Measurements from ENCODE around the gene GARS1. TPM values are rescaled to one million over a fixed set of nuclear protein-coding genes. Genes with fewer than 3 reads are reported as not detected.
A peak's percentile ranks its signal among the peaks of the same experiment; 100 is the strongest.
"Not testable (repeated sequence)": the region's sequence is repeated elsewhere in the genome, so short reads cannot be mapped to it uniquely, and the experiment has no call there.

GARS1 gene
- polyA plus RNA-seq, 3 donors from 2014 or later = 33.1 to 85.6 (median 75.2) TPM

DNA sequence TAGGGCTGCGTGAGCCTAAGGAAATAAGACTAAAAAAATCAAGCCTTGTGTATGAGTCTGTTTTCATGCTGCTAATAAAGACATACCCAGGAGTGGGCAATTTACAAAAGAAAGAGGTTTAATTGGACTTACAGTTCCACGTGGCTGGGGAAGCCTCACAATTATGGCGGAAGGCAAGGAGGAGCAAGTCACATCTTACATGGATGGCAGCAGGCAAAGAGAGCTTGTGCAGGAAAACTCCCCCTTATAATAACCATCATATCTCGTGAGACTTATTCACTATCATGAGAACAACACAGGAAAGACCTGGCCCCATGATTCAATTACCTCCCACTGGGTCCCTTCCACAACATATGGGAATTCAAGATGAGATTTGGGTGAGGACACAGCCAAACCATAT is 7.1 kb upstream of the GARS1 start:
- not testable (repeated sequence) for DNase-seq; H3K27me3 Mint-ChIP-seq (ENCODE audit: low read depth in 3 of 3); H3K9me3 Mint-ChIP-seq; H3K4me3 Mint-ChIP-seq
- peaks cover 16 to 35% (median 16%) of the 10 kb centered on the region in 3 donors for H3K36me3 Mint-ChIP-seq
- H3K4me1 Mint-ChIP-seq = peaks cover 4 to 32% of the 10 kb centered on the region in 2 donors
- peak overlapping the region in 1 of 6 donors; percentile 41 for H3K27ac Mint-ChIP-seq

DNA sequence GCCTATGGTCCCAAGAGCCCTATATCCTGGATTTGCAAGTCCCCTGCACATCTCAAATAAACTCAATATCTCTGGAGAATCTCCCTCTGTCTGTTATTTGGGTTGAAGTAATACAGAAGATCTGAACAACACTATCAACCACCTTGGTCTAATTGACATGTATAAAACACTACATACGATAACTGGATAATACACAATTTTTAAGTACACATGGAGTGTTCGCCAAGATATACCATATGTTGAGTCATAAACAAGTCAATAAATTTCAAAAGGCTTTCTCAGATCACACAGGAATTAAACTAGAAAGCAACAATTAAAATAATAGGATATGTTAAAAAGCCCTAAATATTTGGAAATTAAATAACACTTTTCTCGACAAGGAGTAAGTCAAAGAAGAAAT is 5.6 kb upstream of the GARS1 start:
- H3K9me3 Mint-ChIP-seq = no peaks in the 10 kb centered on the region
- no peak for DNase-seq
- H3K4me3 Mint-ChIP-seq = no peak overlapping the region
- H3K27me3 Mint-ChIP-seq (ENCODE audit: low read depth in 3 of 3) = peaks cover 3 to 5% (median 3%) of the 10 kb centered on the region in 3 donors
- H3K4me1 Mint-ChIP-seq = peaks cover 17 to 48% of the 10 kb centered on the region in 2 donors
- no peak overlapping the region for H3K27ac Mint-ChIP-seq
- peaks cover 6 to 24% (median 11%) of the 10 kb centered on the region in 3 donors for H3K36me3 Mint-ChIP-seq

DNA sequence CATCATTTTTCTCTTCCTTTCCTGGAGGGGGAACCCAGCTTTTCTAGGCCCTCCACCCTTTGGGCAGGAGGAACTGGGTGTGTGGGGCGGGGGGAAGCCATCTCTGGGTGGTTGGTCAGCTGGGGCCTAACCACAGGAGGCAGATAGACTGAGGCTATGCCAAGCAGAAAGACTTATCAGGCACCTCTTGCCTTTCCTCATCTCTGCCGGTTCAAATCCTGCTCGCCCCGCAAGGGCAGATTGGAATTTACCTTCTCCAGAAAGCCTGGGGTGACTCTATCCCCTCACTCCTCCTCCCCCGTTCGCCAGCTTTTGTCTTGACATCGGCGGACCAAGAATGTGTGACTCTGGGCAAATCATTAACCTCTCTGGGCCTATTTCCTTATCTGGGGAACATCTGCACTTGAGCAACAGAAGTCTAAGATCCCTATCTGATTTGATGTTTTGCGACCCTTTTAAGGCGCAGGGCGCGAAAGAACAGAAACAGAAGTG is 584 bp upstream of the GARS1 start:
- Mint-ChIP-seq H3K4me3 (peak overlapping the region; percentile 96 to 99 (median 98)), H3K9me3 (no peaks in the 10 kb centered on the region), H3K27ac (peak overlapping the region; percentile 99 to 100 (median 100)), H3K27me3 (ENCODE audit: low read depth in 3 of 3) (peaks cover 6 to 22% (median 21%) of the 10 kb centered on the region in 3 donors), H3K4me1 (peaks cover 47 to 82% of the 10 kb centered on the region in 2 donors), H3K36me3 (peaks cover under 1 to 6% (median 6%) of the 10 kb centered on the region in 3 donors)
- DNase-seq = no peak

- Mint-ChIP-seq H3K27me3 (ENCODE audit: low read depth in 3 of 3) (peaks cover 6 to 22% (median 21%) of the 10 kb centered on the region in 3 donors), H3K4me3 (peak overlapping the region; percentile 96 to 99 (median 98)), H3K9me3 (no peaks in the 10 kb centered on the region), H3K27ac (peak overlapping the region; percentile 99 to 100 (median 100)), H3K4me1 (peaks cover 48 to 77% of the 10 kb centered on the region in 2 donors), H3K36me3 (peaks cover 5 to 13% (median 6%) of the 10 kb centered on the region in 3 donors)
- DNase-seq = peak in 2 of 3 donors; percentile 3
These were observed 847 bp downstream of the GARS1 start for GRCh38 chr7:30595436-30596013.

DNA sequence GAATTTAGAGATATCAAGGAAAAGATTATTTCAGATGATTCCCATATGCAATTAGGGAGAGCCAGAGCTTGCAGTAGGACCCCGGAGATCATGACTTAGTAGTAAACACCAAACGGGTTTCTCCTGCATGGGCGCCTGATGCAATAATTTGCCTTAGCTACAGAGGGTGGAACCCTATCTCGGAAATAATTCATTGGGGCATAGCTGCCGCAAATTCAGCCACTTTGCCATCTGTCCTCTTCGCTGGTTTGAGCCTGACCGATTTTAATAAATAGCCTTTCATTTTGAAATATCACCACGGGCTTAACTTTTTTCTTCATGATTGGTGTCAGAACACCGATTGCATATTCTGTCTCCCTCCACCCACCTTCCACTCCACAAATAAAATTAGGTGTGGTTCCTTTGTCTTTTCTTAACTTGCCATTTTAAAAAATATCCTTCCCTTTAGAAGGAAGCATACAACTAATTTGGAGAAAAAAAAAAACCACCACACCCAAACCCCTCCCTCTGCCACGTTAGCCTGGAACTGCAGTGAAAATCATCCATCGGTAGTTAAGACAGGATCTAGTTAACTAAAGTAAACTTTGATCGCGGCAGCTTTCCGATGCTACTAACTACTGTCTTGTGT is 1.4 kb downstream of the GARS1 start:
- Mint-ChIP-seq H3K36me3 (peaks cover 9 to 18% (median 11%) of the 10 kb centered on the region in 3 donors), H3K4me1 (peaks cover 48 to 79% of the 10 kb centered on the region in 2 donors), H3K4me3 (peak overlapping the region; percentile 96 to 99 (median 98)), H3K27me3 (ENCODE audit: low read depth in 3 of 3) (peaks cover 6 to 22% (median 21%) of the 10 kb centered on the region in 3 donors), H3K27ac (peak overlapping the region; percentile 99 to 100 (median 100)), H3K9me3 (no peaks in the 10 kb centered on the region)
- no peak for DNase-seq

DNA sequence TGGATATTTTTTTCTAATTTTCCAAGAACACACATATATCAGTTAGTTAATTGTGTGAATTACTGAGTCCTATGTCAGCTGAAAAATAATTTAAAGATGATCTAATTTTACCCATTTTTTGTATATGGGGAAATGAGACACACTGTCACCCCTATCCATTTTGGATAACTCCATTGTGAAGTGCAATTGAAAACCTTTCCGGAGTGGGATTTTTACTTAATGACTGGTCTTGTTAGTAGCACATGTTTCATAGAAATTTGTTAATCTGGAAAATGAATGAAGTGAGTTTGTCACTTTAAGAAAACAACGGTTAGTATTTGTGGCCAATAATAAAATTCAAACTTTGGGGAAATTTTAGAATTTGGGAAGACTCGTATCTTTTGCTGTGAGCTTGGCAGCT is 2.0 kb downstream of the GARS1 start:
- DNase-seq = no peak
- Mint-ChIP-seq H3K4me3 (peak overlapping the region; percentile 96 to 99 (median 98)), H3K36me3 (peaks cover 13 to 22% (median 16%) of the 10 kb centered on the region in 3 donors), H3K9me3 (no peaks in the 10 kb centered on the region), H3K27me3 (ENCODE audit: low read depth in 3 of 3) (peaks cover 6 to 22% (median 21%) of the 10 kb centered on the region in 3 donors), H3K4me1 (peaks cover 48 to 74% of the 10 kb centered on the region in 2 donors), H3K27ac (peak overlapping the region; percentile 14 to 100 (median 72))

GRCh38 chr7:30598121-30598876 is 3.6 kb downstream of the GARS1 start:
- H3K27me3 Mint-ChIP-seq (ENCODE audit: low read depth in 3 of 3) = peaks cover 6 to 22% (median 21%) of the 10 kb centered on the region in 3 donors
- H3K4me1 Mint-ChIP-seq = peaks cover 36 to 58% of the 10 kb centered on the region in 2 donors
- H3K36me3 Mint-ChIP-seq = peaks cover 22 to 31% (median 26%) of the 10 kb centered on the region in 3 donors
- H3K9me3 Mint-ChIP-seq = no peaks in the 10 kb centered on the region
- H3K27ac Mint-ChIP-seq = no peak overlapping the region
- no peak for DNase-seq
- H3K4me3 Mint-ChIP-seq = no peak overlapping the region

DNA sequence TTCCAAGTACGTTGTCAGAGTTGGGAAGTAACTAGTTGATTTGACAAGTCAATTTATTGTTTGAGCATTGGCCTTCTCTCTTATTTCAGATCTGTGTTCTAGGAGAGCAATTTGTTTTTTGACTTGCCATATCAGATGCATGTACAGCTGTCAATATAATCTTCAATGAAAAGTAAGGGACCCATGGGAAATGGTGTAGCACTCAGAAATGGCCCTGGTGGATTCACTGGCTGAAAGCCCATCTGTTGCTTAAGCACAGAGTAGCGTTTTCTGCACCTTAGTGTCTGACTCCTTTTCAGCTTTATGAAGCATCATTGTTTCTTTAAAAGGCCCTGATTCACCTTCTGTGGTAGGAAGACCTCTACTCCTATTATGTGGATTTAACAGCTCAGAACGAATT is 10.2 kb downstream of the GARS1 start:
- H3K27me3 Mint-ChIP-seq (ENCODE audit: low read depth in 3 of 3) = no peaks in the 10 kb centered on the region
- H3K4me1 Mint-ChIP-seq = peaks cover 0 to 11% of the 10 kb centered on the region in 2 donors
- H3K9me3 Mint-ChIP-seq = no peaks in the 10 kb centered on the region
- DNase-seq = no peak
- no peak overlapping the region for H3K27ac Mint-ChIP-seq
- no peak overlapping the region for H3K4me3 Mint-ChIP-seq
- peaks cover 45 to 76% (median 53%) of the 10 kb centered on the region in 3 donors for H3K36me3 Mint-ChIP-seq

DNA sequence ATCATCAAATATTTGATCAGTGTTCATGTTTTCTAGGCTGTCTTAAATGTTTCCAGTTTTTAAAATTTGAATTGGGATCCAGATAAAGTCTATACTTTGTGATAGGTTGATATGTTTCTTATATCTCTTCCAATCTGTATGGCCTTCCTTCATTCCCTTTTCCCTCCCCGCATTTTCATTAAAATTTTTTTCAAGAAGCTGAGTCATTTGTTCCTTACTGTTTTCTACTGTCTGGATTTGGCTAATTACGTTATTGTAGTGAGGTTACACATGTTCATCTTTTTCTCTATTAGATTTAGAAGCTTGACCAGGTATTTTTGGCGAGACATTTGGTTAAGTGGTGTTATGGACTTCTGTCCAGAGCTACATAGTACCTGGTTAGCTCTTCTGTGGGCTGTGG is 11.2 kb downstream of the GARS1 start:
- Mint-ChIP-seq H3K36me3 (peaks cover 41 to 76% (median 43%) of the 10 kb centered on the region in 3 donors), H3K4me3 (no peak overlapping the region), H3K4me1 (peaks cover 0 to 4% of the 10 kb centered on the region in 2 donors), H3K27ac (no peak overlapping the region), H3K27me3 (ENCODE audit: low read depth in 3 of 3) (no peaks in the 10 kb centered on the region), H3K9me3 (no peaks in the 10 kb centered on the region)
- DNase-seq = no peak

- Mint-ChIP-seq H3K36me3 (peaks cover 18 to 73% (median 29%) of the 10 kb centered on the region in 3 donors), H3K27me3 (ENCODE audit: low read depth in 3 of 3) (no peaks in the 10 kb centered on the region), H3K9me3 (no peaks in the 10 kb centered on the region), H3K27ac (peak overlapping the region in 4 of 6 donors; percentile 9 to 51 (median 35)), H3K4me3 (no peak overlapping the region), H3K4me1 (peaks cover 0 to 14% of the 10 kb centered on the region in 2 donors)
- no peak for DNase-seq
These were observed 18.1 kb downstream of the GARS1 start for GRCh38 chr7:30612658-30613265.

DNA sequence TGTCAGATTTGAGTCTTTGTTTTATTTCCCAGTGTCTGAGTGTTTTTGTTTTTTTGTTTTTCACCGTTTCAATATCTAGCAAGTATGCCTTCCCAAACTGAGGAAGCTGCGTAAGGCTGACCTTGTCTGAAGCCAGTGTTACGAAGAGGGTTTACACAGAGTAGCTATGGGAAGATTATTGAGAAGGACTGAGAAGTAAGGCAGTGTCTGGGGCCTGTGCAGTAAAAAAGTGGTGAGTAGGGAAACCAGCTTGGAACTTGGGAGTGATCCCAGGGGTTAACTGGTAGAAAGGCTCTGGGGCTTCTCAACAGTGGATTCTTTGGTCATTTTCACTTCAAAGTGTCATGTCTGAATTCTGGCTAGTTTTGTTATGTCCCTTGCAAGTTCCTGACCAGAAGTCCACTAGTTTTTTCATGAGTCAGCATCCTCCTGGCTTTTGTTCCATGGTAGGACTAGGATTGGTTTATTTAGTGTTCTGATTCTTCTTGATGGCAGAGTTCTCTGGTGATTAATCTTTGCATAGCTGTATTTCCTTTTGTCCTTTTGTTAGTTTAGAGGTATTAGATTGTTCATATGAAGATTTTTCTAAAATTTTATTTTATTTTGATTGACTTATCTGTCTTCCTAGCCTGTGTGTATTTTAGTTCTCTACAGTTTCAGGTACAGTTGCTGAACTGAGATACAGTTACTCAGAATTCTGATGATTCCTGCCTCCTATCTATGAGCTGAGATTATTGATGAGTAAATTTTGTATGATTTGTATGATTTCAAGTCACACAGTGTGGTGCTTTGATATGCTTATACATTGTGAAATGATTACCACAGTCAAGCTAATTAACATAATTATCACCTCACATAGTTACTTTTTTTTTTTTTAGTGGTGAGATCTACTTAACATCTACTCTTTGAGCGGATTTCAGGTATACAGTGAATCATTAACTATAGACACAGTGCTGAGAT is 19.0 kb downstream of the GARS1 start:
- no peaks in the 10 kb centered on the region for H3K27me3 Mint-ChIP-seq (ENCODE audit: low read depth in 3 of 3)
- no peaks in the 10 kb centered on the region for H3K9me3 Mint-ChIP-seq
- peaks cover 0 to 14% of the 10 kb centered on the region in 2 donors for H3K4me1 Mint-ChIP-seq
- H3K27ac Mint-ChIP-seq = peak overlapping the region in 3 of 6 donors; percentile 32 to 74 (median 45)
- no peak for DNase-seq
- no peak overlapping the region for H3K4me3 Mint-ChIP-seq
- H3K36me3 Mint-ChIP-seq = peaks cover 18 to 69% (median 29%) of the 10 kb centered on the region in 3 donors

GRCh38 chr7:30616318-30616717 is 21.6 kb downstream of the GARS1 start:
- Mint-ChIP-seq H3K4me1 (peaks cover 0 to 14% of the 10 kb centered on the region in 2 donors), H3K27me3 (ENCODE audit: low read depth in 3 of 3) (no peaks in the 10 kb centered on the region), H3K4me3 (no peak overlapping the region), H3K36me3 (peaks cover 22 to 58% (median 29%) of the 10 kb centered on the region in 3 donors), H3K9me3 (no peaks in the 10 kb centered on the region), H3K27ac (no peak overlapping the region)
- DNase-seq = no peak

Data from immature natural killer cell (primary cell).